HFFc6 (cell line): ENCODE results near the gene CEP104. TPM values are rescaled to one million over a fixed set of nuclear protein-coding genes. Genes with fewer than 3 reads are reported as not detected.

Experiments used
- DNase-seq: peaks from one replicate; pipeline ENCODE4 v3.0.0-alpha.2; 2018
- H3K27ac Mint-ChIP-seq: 2 replicates; pipeline ENCODE4 v1.8.0; 2020; ENCODE audit warnings: mild to moderate bottlenecking, mixed read lengths
- H3K27me3 Mint-ChIP-seq: 2 replicates; pipeline ENCODE4 v1.8.0; 2021; ENCODE audit warnings: mild to moderate bottlenecking, moderate library complexity, mixed read lengths; ENCODE audit not compliant: insufficient read depth
- H3K36me3 Mint-ChIP-seq: 2 replicates; pipeline ENCODE4 v1.8.0; 2021; ENCODE audit warnings: low read depth, mixed read lengths
- H3K4me1 Mint-ChIP-seq: 2 replicates; pipeline ENCODE4 v1.8.0; 2020; ENCODE audit warnings: low read depth, mixed read lengths
- H3K4me3 Mint-ChIP-seq: 2 replicates; pipeline ENCODE4 v1.8.0; 2020; ENCODE audit warnings: mild to moderate bottlenecking, moderate library complexity, mixed read lengths
- H3K9me3 Mint-ChIP-seq: 2 replicates; pipeline ENCODE4 v1.8.0; 2020; ENCODE audit warnings: mild to moderate bottlenecking, mixed read lengths
- total RNA-seq, 6 experiments: library from RNA; stranded (reverse); fragmentation: NEBNext Ultra II Directional; extraction: Animal tissue kit (Norgen Biotek cat#: 25700); gene quantifications; 2 replicates in 1 of 6; 3 replicates in 5 of 6; pipeline ENCODE4 v1.2.3, GENCODE V29; 2021
- TF ChIP-seq, protein P1 (sequence below): fragments of 200-600 bp; sonication (generic); IDR thresholded peaks from 2 replicates; pipeline ENCODE4 v1.5.0; 2021; ENCODE audit warnings: antibody characterized with exemption, mild to moderate bottlenecking

The CEP104 gene
- total RNA-seq, 6 experiments from 2014 or later: 43.2 to 63.4 (median 52.9) TPM

DNA sequence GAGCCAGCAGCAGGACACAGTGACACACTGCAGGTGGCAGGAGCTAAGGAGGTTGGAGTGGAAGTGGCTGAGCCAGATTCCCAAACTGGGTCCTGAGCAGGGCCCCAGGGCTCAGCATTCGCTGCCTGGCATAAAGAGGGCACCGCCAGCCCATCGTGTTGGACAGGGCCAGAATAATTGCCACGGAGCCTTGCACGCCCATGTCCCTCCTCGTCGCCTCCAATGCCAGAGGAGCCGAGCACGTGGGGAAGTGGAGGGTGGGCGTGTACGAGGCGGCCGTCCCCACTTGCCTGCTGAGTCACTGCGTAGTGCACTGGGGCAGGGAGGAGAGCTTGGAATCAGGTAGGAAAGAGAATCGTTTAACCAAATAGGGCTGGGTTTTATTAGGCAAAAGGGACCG lies 34.6 kb downstream of the CEP104 start:
- no peaks in the 10 kb centered on the region for H3K36me3 Mint-ChIP-seq
- no peak overlapping the region for H3K27ac Mint-ChIP-seq
- H3K4me1 Mint-ChIP-seq: no peaks in the 10 kb centered on the region
- TF ChIP-seq, protein P1, sequence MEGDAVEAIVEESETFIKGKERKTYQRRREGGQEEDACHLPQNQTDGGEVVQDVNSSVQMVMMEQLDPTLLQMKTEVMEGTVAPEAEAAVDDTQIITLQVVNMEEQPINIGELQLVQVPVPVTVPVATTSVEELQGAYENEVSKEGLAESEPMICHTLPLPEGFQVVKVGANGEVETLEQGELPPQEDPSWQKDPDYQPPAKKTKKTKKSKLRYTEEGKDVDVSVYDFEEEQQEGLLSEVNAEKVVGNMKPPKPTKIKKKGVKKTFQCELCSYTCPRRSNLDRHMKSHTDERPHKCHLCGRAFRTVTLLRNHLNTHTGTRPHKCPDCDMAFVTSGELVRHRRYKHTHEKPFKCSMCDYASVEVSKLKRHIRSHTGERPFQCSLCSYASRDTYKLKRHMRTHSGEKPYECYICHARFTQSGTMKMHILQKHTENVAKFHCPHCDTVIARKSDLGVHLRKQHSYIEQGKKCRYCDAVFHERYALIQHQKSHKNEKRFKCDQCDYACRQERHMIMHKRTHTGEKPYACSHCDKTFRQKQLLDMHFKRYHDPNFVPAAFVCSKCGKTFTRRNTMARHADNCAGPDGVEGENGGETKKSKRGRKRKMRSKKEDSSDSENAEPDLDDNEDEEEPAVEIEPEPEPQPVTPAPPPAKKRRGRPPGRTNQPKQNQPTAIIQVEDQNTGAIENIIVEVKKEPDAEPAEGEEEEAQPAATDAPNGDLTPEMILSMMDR: no peak
- no peaks in the 10 kb centered on the region for H3K27me3 Mint-ChIP-seq
- DNase-seq: no peak
- no peaks in the 10 kb centered on the region for H3K9me3 Mint-ChIP-seq
- H3K4me3 Mint-ChIP-seq: no peak overlapping the region

- TF ChIP-seq, protein P1: no peak
These were observed 35.1 kb downstream of the CEP104 start for GRCh38 chr1:3821908-3822307.

GRCh38 chr1:3821447-3821846 lies 35.6 kb downstream of the CEP104 start:
- no peak for DNase-seq
- H3K36me3 Mint-ChIP-seq: no peaks in the 10 kb centered on the region
- H3K27ac Mint-ChIP-seq: no peak overlapping the region
- H3K27me3 Mint-ChIP-seq: no peaks in the 10 kb centered on the region
- no peaks in the 10 kb centered on the region for H3K9me3 Mint-ChIP-seq
- no peaks in the 10 kb centered on the region for H3K4me1 Mint-ChIP-seq
- H3K4me3 Mint-ChIP-seq: no peak overlapping the region
- TF ChIP-seq, protein P1: no peak

More at GRCh38 chr1:3821908-3822307, 35.1 kb downstream of the CEP104 start:
- Mint-ChIP-seq H3K27me3 (no peaks in the 10 kb centered on the region), H3K27ac (no peak overlapping the region), H3K9me3 (no peaks in the 10 kb centered on the region), H3K4me3 (no peak overlapping the region), H3K4me1 (no peaks in the 10 kb centered on the region), H3K36me3 (no peaks in the 10 kb centered on the region)
- DNase-seq: no peak

DNA sequence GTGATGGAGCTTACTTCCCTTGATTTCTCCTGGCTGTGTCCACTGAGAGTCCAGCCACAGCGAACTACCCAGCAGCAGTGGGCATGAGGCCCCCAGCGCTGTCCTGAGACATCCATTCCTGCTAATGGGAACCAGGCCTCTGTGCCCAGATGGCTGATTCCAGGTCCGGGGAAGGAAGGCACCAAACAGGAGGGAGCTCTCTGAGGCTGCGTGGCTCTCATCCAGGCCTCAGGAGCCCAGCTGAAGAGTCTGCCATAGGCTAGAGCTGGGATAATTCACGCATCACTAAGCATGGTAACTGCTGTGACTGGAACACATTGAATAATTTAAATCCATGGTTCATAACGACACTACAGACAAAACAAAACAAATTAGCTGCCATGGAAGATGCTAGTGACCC lies 36.0 kb downstream of the CEP104 start:
- TF ChIP-seq, protein P1: no peak
- Mint-ChIP-seq H3K4me3 (no peak overlapping the region), H3K36me3 (no peaks in the 10 kb centered on the region), H3K27ac (no peak overlapping the region), H3K4me1 (no peaks in the 10 kb centered on the region), H3K9me3 (no peaks in the 10 kb centered on the region), H3K27me3 (no peaks in the 10 kb centered on the region)
- DNase-seq: no peak

DNA sequence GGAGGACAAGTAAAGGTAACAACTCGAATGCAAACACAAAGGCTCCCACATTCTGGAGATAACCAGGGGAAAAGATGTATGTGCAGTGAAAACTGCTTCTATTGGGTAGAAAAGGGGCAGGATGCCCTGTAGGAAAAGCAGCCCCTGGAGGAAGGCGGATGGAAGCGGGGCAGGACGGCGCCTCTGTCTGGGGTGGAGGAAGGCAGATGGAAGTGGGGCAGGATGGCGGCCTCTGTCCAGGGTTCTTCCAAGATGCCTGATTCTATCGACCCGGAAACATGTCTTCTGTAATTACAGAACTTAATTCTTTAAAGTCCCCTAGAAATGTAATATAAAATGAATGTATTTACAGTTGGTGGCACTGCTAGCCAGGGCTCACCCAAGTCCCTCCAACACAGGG lies 36.7 kb downstream of the CEP104 start:
- Mint-ChIP-seq H3K4me3 (no peak overlapping the region), H3K4me1 (no peaks in the 10 kb centered on the region), H3K27ac (no peak overlapping the region), H3K9me3 (no peaks in the 10 kb centered on the region), H3K36me3 (no peaks in the 10 kb centered on the region), H3K27me3 (no peaks in the 10 kb centered on the region)
- no peak for DNase-seq
- TF ChIP-seq, protein P1: no peak

DNA sequence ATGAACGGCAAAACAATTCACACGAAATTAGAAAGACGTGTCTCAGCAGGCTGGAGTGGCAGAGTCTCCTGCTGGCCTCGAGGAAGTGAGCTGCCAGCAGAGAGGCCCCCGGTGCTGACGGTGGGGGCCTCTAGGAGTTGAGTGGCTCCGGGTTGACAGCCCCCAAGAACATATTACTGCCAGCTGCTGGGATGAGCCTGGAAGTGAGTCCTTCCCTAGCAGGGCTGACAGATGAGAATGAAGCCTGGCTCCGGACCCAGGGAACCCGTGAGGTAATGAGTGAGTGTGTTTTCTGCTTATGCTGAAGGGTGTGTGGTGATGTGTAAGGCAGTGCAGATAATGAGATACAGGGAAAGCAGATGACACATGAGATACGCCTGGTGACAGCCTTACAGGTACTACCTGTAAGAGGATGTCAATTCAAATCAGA lies 37.2 kb downstream of the CEP104 start:
- no peaks in the 10 kb centered on the region for H3K9me3 Mint-ChIP-seq
- no peaks in the 10 kb centered on the region; the same call in 1 of the 2 replicates for H3K27me3 Mint-ChIP-seq
- TF ChIP-seq, protein P1: no peak
- no peaks in the 10 kb centered on the region for H3K36me3 Mint-ChIP-seq
- H3K4me1 Mint-ChIP-seq: no peaks in the 10 kb centered on the region
- H3K27ac Mint-ChIP-seq: no peak overlapping the region
- no peak for DNase-seq
- no peak overlapping the region for H3K4me3 Mint-ChIP-seq
